Sigmoid colon (tissue), 4 donors: Measurements from ENCODE around the gene ALDH3B1.

Experiments
- EP300 ChIP-seq, 4 donors: sonication (generic); formaldehyde crosslinking; IDR thresholded peaks; one replicate each; pipeline ENCODE4 v1.6.1; 2017; ENCODE audit warnings: antibody characterized with exemption in 4 of 4
- TF ChIP-seq, protein P1 (sequence below), 4 experiments: fragments of 450-650 bp in 3 of 4; fragments of 200-600 bp in 1 of 4; IDR thresholded peaks; one replicate each; pipeline ENCODE4 v1.5.1; 2016 to 2019; ENCODE audit warnings: antibody characterized with exemption in 4 of 4, mild to moderate bottlenecking in 3 of 4, moderate library complexity in 2 of 4

DNA sequence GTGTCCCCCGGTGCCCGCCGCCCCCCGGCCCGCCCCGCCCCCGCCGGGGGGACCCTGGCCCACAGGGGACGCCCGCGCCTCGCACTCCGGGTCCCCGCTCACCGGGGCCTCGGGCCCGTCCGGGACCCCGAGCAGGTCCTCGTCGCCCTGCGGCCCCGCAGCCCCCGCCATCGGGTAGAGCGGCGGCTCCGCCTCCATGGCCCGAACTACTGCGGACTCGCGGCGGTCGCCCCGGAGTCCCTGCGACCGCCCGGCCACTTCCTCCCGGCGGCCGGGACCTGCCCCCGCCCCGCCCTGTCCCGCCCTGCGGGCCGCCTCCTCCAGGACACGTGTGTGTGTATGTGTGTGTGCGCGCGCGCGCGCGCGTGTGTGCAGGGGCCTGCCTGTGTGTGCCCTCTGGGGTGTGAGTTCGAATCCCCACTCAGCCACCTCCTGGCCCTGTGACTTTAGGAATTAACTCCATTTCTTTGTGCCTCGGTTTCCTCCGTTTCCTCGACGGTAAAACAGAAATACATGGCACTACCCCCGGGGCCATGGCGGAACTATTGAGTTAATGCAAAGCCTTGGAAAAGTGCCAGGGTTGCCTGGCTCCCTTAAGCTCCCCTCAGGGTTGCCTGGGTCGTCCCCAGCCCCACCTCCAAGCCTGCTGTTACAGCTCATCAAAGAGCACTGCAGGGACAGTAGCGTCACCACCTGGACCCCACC is 6.1 kb upstream of the ALDH3B1 start, which contains the start of gene UNC93B1:
- TF ChIP-seq, protein P1, sequence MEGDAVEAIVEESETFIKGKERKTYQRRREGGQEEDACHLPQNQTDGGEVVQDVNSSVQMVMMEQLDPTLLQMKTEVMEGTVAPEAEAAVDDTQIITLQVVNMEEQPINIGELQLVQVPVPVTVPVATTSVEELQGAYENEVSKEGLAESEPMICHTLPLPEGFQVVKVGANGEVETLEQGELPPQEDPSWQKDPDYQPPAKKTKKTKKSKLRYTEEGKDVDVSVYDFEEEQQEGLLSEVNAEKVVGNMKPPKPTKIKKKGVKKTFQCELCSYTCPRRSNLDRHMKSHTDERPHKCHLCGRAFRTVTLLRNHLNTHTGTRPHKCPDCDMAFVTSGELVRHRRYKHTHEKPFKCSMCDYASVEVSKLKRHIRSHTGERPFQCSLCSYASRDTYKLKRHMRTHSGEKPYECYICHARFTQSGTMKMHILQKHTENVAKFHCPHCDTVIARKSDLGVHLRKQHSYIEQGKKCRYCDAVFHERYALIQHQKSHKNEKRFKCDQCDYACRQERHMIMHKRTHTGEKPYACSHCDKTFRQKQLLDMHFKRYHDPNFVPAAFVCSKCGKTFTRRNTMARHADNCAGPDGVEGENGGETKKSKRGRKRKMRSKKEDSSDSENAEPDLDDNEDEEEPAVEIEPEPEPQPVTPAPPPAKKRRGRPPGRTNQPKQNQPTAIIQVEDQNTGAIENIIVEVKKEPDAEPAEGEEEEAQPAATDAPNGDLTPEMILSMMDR (IDR thresholded peaks at IDR 0.05), result no peak
- TF ChIP-seq EP300 (IDR thresholded peaks at IDR 0.05), result no peak
